GM18498 (cell line): Measurements from ENCODE around the gene CPLANE2.
"Not testable (repeated sequence)": the region's sequence is repeated elsewhere in the genome, so short reads cannot be mapped to it uniquely, and the experiment has no call there.

Experiments
- ATAC-seq: cut with Tn5 transposase; IDR thresholded peaks from one replicate; pipeline ENCODE4 v1.9.1; 2021; ENCODE audit warnings: mild to moderate bottlenecking, moderate library complexity; ENCODE audit not compliant: unreplicated experiment

Gene CPLANE2

GRCh38 chr1:16249596-16250241, 12.7 kb upstream of the CPLANE2 start:
- ATAC-seq: no peak

GRCh38 chr1:16248603-16249516, 11.9 kb upstream of the CPLANE2 start:
- peak; percentile 62 for ATAC-seq

- ATAC-seq: no peak
Observed at GRCh38 chr1:16248007-16248436, 11.0 kb upstream of the CPLANE2 start.

GRCh38 chr1:16247441-16247840, 10.5 kb upstream of the CPLANE2 start:
- ATAC-seq: no peak

GRCh38 chr1:16246961-16247360, 10.0 kb upstream of the CPLANE2 start:
- ATAC-seq: no peak

GRCh38 chr1:16246239-16246638, 9.3 kb upstream of the CPLANE2 start:
- not testable (repeated sequence) for ATAC-seq

GRCh38 chr1:16245476-16246196, 8.7 kb upstream of the CPLANE2 start:
- no peak for ATAC-seq

- ATAC-seq: no peak
Observed at GRCh38 chr1:16244650-16245285, 7.8 kb upstream of the CPLANE2 start.

- ATAC-seq: peak; percentile 42
Observed at GRCh38 chr1:16243936-16244649, 7.1 kb upstream of the CPLANE2 start.

GRCh38 chr1:16243215-16243610, 6.2 kb upstream of the CPLANE2 start:
- ATAC-seq: no peak

GRCh38 chr1:16242556-16243214, 5.7 kb upstream of the CPLANE2 start:
- ATAC-seq: no peak

GRCh38 chr1:16241221-16241708, 4.3 kb upstream of the CPLANE2 start:
- ATAC-seq: no peak

- ATAC-seq: no peak
Observed at GRCh38 chr1:16239972-16240491, 3.0 kb upstream of the CPLANE2 start.

GRCh38 chr1:16237343-16237830, 404 bp upstream of the CPLANE2 start:
- no peak for ATAC-seq

GRCh38 chr1:16235944-16236510, 956 bp downstream of the CPLANE2 start:
- ATAC-seq: peak; percentile 48

- no peak for ATAC-seq
Observed at GRCh38 chr1:16235347-16235746, 1.6 kb downstream of the CPLANE2 start.

GRCh38 chr1:16233431-16233830, 3.6 kb downstream of the CPLANE2 start:
- ATAC-seq: no peak

- no peak for ATAC-seq
Observed at GRCh38 chr1:16232316-16232710, 4.7 kb downstream of the CPLANE2 start.
